Endothelial cell of umbilical vein (primary cell): Measurements from ENCODE around the gene VAV3. TPM values are rescaled to one million over a fixed set of nuclear protein-coding genes. Genes with fewer than 3 reads are reported as not detected.

ENCODE experiments used
- BruUV-seq: library from RNA; stranded (reverse); fragments of 400-500 nt; replicated peaks from 2 replicates; lab custom pipeline; 2021; lab: Mats Ljungman, UMichigan
- CTCF ChIA-PET: fragments of 300-600, 350-600 bp; sonication (Branson Sonifier 250); formaldehyde crosslinking; loops from one replicate; lab custom pipeline; 2021; ENCODE audit warnings: antibody characterized with exemption, inconsistent platforms; lab: Charles Lee
- POLR2A ChIA-PET: fragments of 300-600, 350-600 bp; sonication (Branson Sonifier 250); formaldehyde crosslinking; loops from one replicate; lab custom pipeline; 2021; ENCODE audit warnings: antibody characterized with exemption, inconsistent platforms; lab: Charles Lee
- DNase-seq: peaks from one replicate; pipeline ENCODE4 v3.0.0-alpha.2; 2011; ENCODE audit warnings: low read depth, low spot score
- FAIRE-seq: peaks from 2 replicates; lab custom pipeline; 2011; peaks lifted over from hg19 to GRCh38; lab: Jason Lieb, UNC
- H2AFZ ChIP-seq: 2 replicates; pipeline ENCODE4 v1.6.0; 2012; ENCODE audit warnings: low read depth, low read length, control low read depth, inconsistent platforms
- H3K27ac ChIP-seq: 2 replicates; pipeline ENCODE4 v1.5.1; 2011; ENCODE audit warnings: low read depth, mild to moderate bottlenecking, control low read depth, low read length, moderate library complexity; ENCODE audit not compliant: insufficient read depth
- H3K27me3 ChIP-seq, 2 experiments: 2 replicates each; pipeline versions ENCODE4 v1.6.0 to v1.6.1; 2011; ENCODE audit warnings: low read length in 2 of 2, mixed read lengths in 1 of 2; ENCODE audit not compliant: control insufficient read depth in 2 of 2, insufficient read depth in 2 of 2
- H3K36me3 ChIP-seq, 2 experiments: 2 replicates in 1 of 2; 3 replicates in 1 of 2; pipeline ENCODE4 v1.5.1; 2011; ENCODE audit warnings: low read length in 2 of 2, mild to moderate bottlenecking in 1 of 2, moderate library complexity in 1 of 2; ENCODE audit not compliant: control insufficient read depth in 2 of 2, insufficient read depth in 2 of 2; ENCODE audit errors: extremely low read depth in 1 of 2
- H3K4me1 ChIP-seq: 3 replicates; pipeline ENCODE4 v1.5.1; 2011; ENCODE audit warnings: mild to moderate bottlenecking, low read length; ENCODE audit not compliant: control insufficient read depth, insufficient read depth; ENCODE audit errors: extremely low read depth
- H3K4me2 ChIP-seq: 2 replicates; pipeline ENCODE4 v1.6.1; 2011; ENCODE audit warnings: low read length, control low read depth, mixed read lengths; ENCODE audit not compliant: insufficient read depth
- H3K4me3 ChIP-seq, 3 experiments: fragments of 200-600 bp in 1 of 3; sonication (generic), shearing (Covaris generic) in 1 of 3; replicated peaks in 1 of 3; 2 replicates each; pipeline ENCODE4 v1.5.1; 2011 to 2016; ENCODE audit warnings: control low read depth in 3 of 3, low read length in 3 of 3, mild to moderate bottlenecking in 2 of 3, inconsistent platforms in 1 of 3, low read depth in 1 of 3, moderate library complexity in 1 of 3; ENCODE audit not compliant: insufficient read depth in 1 of 3
- H3K79me2 ChIP-seq: 2 replicates; pipeline ENCODE4 v1.6.0; 2012; ENCODE audit warnings: low read length, inconsistent platforms; ENCODE audit not compliant: control insufficient read depth, insufficient read depth
- H3K9ac ChIP-seq: replicated peaks from 2 replicates; pipeline ENCODE3; 2011; ENCODE audit warnings: low read length, control low read depth; ENCODE audit not compliant: insufficient read depth; ENCODE audit errors: extremely low read depth
- H3K9me1 ChIP-seq: replicated peaks from 3 replicates; pipeline ENCODE4 v1.6.0; 2011; ENCODE audit warnings: mild to moderate bottlenecking, low read length; ENCODE audit not compliant: control insufficient read depth, insufficient read depth; ENCODE audit errors: extremely low read depth
- H3K9me3 ChIP-seq: replicated peaks from 2 replicates; pipeline ENCODE4 v1.5.1; 2012; ENCODE audit warnings: low read length, inconsistent platforms; ENCODE audit not compliant: control insufficient read depth, insufficient read depth
- H4K20me1 ChIP-seq: replicated peaks from 2 replicates; pipeline ENCODE3; 2011; ENCODE audit warnings: mild to moderate bottlenecking, low read length; ENCODE audit not compliant: control insufficient read depth, insufficient read depth; ENCODE audit errors: extremely low read depth
- CTCF ChIP-seq, 2 donors: IDR thresholded peaks; 1 replicate in 1 of 2; 2 replicates in 1 of 2; pipeline ENCODE4 v1.5.1; 2011; ENCODE audit warnings: low read length in 2 of 2, mild to moderate bottlenecking in 2 of 2, moderate library complexity in 2 of 2, control low read depth in 1 of 2, inconsistent platforms in 1 of 2, low read depth in 1 of 2; ENCODE audit not compliant: insufficient read depth in 1 of 2; ENCODE audit errors: extremely low read depth in 1 of 2
- EZH2 ChIP-seq: IDR thresholded peaks from 2 replicates; pipeline ENCODE4 v1.6.1; 2012; ENCODE audit warnings: borderline replicate concordance, low read depth, mild to moderate bottlenecking, moderate library complexity, low read length, inconsistent platforms; ENCODE audit not compliant: severe bottlenecking
- FOS ChIP-seq: IDR thresholded peaks from 2 replicates; pipeline ENCODE4 v1.6.1; 2011; ENCODE audit warnings: mild to moderate bottlenecking, low read length, moderate library complexity, borderline replicate concordance; ENCODE audit not compliant: insufficient read depth
- JUN ChIP-seq: IDR thresholded peaks from 2 replicates; pipeline ENCODE4 v1.6.1; 2011; ENCODE audit warnings: borderline replicate concordance, low read depth; ENCODE audit not compliant: insufficient read length, insufficient read depth
- dilution Hi-C: fragments of 300-500 bp; cut with MboI; formaldehyde crosslinking; loops from one replicate; pipeline ENCODE4 v1.15.0; 2019; ENCODE audit warnings: low sequenced_read_pairs; ENCODE audit not compliant: extremely low pct_ligation_motif_present
- intact Hi-C: fragments of 100-400 bp; cut with micrococcal nuclease; formaldehyde crosslinking; loops from one replicate; pipeline ENCODE4 v1.10.0; 2022
- polyA plus RNA-seq, 4 experiments: library from polyadenylated mRNA; depleted of rRNA in 3 of 4; stranded (reverse) in 3 of 4; unstranded in 1 of 4; fragments of >200 nt; gene quantifications; 2 replicates each; pipeline versions ENCODE4 v1.2.1 to v1.2.3, GENCODE V29; 2011 to 2012; ENCODE audit warnings: missing spikeins in 1 of 4
- total RNA-seq: library from RNA; stranded (reverse); gene quantifications from 2 replicates; pipeline ENCODE4 v1.2.3, GENCODE V29; 2021

Gene VAV3
- total and polyA plus RNA-seq, 2 donors (not counting 3 experiments of a cell fraction or from before 2014, with no cell fraction given) = 0.18 to 1.5 TPM

DNA sequence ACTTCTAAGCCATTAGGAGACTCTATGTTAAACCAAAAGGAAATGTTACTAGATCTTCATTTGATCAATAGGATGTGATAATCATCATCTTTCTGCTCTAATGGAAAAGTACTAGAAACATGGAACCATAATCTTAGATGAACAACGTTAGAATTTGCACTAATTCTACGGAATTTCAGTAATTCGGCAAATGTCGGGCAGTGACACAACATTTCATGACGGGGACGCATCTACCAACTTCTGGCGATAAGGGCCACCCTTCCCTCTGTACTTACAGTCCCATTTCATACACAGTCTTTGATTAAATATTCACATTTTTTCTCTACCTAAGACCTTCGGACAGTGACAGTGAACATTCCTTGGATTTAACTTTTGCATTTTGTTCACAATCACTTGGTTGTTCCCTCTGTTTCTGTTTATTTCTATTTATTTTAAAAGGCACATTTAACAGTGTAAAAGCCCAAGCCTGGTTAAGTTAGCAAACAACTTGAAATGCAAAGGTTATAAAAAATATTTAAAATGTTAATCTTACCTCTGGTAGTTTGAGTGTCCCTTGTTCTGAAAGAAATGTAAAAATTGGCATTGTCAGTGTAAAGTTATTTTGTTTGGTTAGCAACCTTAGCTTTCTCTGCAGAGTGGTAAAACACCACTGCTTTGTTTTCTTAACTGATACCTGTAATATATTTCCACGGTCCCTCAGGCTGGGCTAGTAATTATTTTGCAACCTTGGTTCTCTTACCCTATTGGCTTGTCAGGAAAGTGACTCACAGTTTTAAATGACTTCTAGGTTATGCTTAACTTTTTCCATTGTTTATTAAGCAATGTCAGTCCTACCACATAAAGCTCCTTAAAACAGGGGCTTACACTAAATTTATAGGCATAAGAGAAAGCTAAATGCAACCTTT lies 276.9 kb downstream of the VAV3 start:
- H3K4me3 ChIP-seq = no peak overlapping the region
- no peaks in the 10 kb centered on the region for H3K27me3 ChIP-seq
- no peaks in the 10 kb centered on the region for H3K9me3 ChIP-seq
- H3K9ac ChIP-seq = no peak overlapping the region
- H3K4me1 ChIP-seq = no peaks in the 10 kb centered on the region
- TF ChIP-seq FOS (no peak), CTCF (IDR thresholded peaks at IDR 0.05; ENCODE audit: extremely low read depth in 1 of 2, insufficient read depth in 1 of 2, low read depth in 1 of 2, low read length in 2 of 2) (no peak), EZH2 (no peak), JUN (no peak)
- no peak overlapping the region for H2AFZ ChIP-seq
- BruUV-seq = no TSS peak
- H3K79me2 ChIP-seq = no peaks in the 10 kb centered on the region
- FAIRE-seq (no peak), DNase-seq (no peak)
- no peak overlapping the region for H3K4me2 ChIP-seq
- no peak overlapping the region for H3K27ac ChIP-seq
- ChIA-PET POLR2A (no interaction called here), CTCF (no interaction called here)
- dilution Hi-C loops (no loop called here), intact Hi-C loops (no loop called here)
- H3K9me1 ChIP-seq = no peaks in the 10 kb centered on the region
- H3K36me3 ChIP-seq = no peaks in the 10 kb centered on the region
- H4K20me1 ChIP-seq = no peaks in the 10 kb centered on the region
